Activated CD8-positive, alpha-beta memory T cell treated with anti-CD3 and anti-CD28 coated beads, Interleukin-2, amount 50 U/mL, for 48 hours (primary cell): Measurements from ENCODE around the gene ALAD.
A peak's percentile ranks its signal among the peaks of the same experiment; 100 is the strongest.
"Not testable (repeated sequence)": the region's sequence is repeated elsewhere in the genome, so short reads cannot be mapped to it uniquely, and the experiment has no call there.

Source experiments
- DNase-seq: peaks from one replicate; pipeline ENCODE4 v3.0.0-alpha.2; 2020

Gene ALAD

DNA sequence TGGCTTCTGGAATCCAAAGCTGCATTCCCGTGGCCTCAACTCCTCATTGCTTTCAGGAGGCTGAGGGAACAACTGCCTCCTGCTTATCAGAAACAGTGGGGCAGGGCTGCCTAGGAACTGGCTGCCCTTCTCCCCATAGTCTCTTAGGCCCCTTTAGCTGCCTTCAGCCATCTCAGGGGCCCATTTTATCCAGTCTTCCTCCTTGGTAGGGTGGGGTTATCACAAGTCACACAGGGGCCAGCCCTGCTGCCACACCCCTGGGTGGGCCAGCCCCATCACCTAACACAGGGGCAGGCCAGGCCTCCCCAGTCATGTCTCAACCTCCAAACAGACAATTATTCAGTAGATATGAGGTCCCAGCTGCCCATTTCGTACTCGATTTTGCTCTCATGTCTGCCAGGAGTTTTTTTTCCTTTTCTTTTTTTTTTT, 3.9 kb downstream of the ALAD start:
- DNase-seq: no peak

GRCh38 chr9:113395000-113395861, 5.9 kb downstream of the ALAD start:
- no peak for DNase-seq

DNA sequence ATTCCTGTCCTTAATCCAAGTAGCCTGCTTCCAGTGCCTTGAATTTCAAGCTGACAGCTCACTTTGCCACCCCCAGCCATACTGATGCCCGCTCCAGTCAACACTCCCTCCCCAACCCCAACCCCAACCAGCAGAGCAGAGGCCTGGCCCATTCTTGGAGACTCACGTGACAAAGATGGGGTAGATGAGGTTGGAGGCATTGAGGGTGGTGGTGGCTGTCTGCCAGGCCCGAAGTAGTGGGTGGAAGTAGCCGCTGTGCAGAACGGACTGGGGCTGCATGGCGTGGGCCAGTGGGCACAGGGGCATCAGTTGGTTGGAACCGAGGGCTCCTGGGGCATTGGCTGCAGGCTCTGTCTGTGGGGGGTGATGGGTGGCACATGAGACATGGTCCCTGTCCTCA, 7.8 kb downstream of the ALAD start:
- no peak for DNase-seq

- no peak for DNase-seq
Observed at GRCh38 chr9:113391917-113392316, 9.2 kb downstream of the ALAD start.

GRCh38 chr9:113390192-113390960, 10.7 kb downstream of the ALAD start:
- no peak for DNase-seq

DNA sequence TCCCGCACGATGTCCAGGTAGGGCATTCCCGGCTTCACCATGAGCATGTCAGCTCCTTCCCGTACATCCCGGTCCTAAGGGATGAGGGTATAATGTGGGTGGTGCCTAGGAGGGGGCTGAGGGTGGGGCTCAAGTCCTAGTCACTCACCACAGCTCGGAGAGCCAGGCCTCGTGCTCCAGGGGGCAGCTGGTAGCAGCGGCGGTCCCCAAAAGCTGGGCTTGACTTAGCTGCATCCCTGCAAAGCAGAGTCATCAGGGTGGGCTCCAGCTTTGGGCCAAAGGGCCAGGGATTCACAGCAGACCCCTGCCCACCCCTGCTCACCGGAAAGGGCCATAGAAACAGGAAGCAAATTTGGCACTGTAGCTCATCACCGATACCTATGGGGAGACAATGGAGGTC, 11.6 kb downstream of the ALAD start:
- no peak for DNase-seq

GRCh38 chr9:113388833-113389232, 12.3 kb downstream of the ALAD start:
- no peak for DNase-seq

DNA sequence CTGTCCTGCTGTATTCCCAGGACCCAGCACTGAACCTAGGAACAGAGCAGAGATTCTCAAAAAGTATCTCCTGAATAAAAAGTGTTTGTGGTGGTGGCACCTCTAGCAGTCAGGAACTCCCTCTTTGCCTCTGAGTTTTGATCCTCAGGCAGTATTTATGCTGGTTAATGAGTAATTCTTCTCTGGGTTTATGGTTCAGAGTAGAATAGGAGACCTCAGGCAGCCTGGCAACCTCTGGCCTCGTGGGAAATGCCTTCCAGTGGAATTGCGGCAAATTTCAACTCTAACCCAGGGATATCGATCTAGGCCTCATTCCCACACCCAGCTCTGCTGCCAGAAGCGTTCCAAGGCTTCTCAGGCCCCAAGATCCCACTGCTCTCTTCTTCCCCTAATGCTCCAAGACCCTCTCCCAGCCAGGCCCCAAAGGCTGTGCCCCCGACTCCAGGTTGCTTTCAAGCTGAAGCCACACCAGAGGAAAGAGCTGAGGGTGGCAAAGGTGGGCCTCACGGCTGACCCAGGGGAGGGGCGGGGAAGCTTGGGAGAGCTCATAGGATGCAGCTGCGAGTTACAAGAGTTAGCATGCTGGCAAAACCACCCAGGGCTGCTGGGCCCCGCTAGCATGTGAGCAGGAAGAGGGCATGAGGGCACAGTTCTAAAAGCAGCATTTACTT, 13.4 kb downstream of the ALAD start:
- no peak for DNase-seq

GRCh38 chr9:113386571-113387393, 14.3 kb downstream of the ALAD start:
- no peak for DNase-seq

GRCh38 chr9:113381909-113382411, 19.1 kb downstream of the ALAD start:
- no peak for DNase-seq

- not testable (repeated sequence) for DNase-seq
Observed at GRCh38 chr9:113381441-113381840, 19.6 kb downstream of the ALAD start.

DNA sequence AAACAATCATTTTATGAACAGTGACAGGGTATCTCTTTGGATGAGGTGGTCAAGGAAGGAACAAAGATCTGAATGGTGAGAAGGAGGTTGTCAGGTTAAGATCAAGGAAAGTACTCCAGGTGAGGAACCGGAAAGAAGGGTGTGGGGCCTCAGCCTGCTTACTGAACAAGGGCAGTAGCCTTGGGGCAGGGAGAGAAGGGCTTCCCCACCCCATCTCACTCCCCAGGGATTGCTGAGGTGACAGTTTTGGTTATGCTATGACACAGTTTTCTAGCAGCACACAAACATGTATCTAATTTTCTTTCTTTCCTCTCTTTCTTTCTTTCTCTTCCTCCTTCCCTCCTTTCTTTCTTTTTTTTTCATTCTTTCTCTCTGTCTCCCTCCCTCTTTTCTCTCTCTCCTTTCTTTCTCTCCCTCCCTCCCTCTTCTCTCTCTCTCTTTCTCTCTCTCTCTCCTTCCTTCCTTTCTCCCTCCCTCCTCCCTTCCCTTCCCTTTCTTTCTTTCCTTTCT, 20.2 kb downstream of the ALAD start:
- DNase-seq: no peak

DNA sequence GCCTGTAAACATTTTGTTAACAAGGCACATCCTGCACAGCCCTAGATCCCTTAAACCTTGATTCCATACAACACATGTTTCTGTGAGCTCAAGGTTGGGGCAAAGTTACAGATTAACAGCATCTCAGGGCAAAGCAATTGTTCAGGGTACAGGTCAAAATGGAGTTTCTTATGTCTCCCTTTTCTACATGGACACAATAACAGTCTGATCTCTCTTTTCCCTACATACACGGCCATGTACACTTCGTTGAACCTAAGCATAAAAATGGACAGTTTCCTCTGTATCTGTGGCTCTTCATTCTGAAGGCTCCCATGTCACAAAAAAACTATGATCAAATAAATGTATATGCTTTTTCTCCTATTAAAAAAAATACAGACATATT, 21.3 kb downstream of the ALAD start:
- not testable (repeated sequence) for DNase-seq

GRCh38 chr9:113379094-113379828, 21.8 kb downstream of the ALAD start:
- not testable (repeated sequence) for DNase-seq

- DNase-seq: peak; percentile 86
Observed at GRCh38 chr9:113376634-113377567, 24.2 kb downstream of the ALAD start, which contains the start of gene HDHD3. Gene HDHD3 (minus strand): TSS chr9:113376986. CDS start chr9:113374354, 2,632 bp downstream.

- DNase-seq: no peak
Observed at GRCh38 chr9:113375057-113376023, 25.7 kb downstream of the ALAD start.

- DNase-seq: no peak
Observed at GRCh38 chr9:113373676-113374392, 27.2 kb downstream of the ALAD start.

DNA sequence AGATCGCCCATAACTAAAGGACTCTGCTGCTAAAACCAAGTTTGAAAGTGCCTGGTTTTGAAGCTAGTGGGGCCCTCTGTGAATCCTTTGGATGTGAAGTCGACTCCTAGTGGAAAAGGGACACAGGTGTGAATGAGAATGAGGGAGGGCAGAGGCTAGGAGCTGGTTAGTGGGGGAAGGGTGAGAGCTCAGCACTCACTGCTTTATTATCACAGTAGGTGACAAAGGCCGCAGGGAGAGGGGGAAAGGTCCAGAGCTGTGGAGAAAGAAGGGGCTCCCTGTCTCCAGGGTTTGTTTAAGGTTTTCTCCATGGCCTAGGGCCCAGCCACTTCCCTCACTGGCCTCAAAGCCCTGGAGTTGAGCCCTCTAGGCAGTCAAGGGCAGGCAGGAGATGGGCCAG, 27.8 kb downstream of the ALAD start:
- DNase-seq: no peak
